ENCODE data around the gene GOLGA5. TPM values are rescaled to one million over a fixed set of nuclear protein-coding genes. Genes with fewer than 3 reads are reported as not detected.

The GOLGA5 gene
- total and polyA plus RNA-seq, 2 of the 13 experiments (the other 11 are each of a cell fraction or from before 2014, with no cell fraction given) = 31.0 to 40.0 TPM

DNA sequence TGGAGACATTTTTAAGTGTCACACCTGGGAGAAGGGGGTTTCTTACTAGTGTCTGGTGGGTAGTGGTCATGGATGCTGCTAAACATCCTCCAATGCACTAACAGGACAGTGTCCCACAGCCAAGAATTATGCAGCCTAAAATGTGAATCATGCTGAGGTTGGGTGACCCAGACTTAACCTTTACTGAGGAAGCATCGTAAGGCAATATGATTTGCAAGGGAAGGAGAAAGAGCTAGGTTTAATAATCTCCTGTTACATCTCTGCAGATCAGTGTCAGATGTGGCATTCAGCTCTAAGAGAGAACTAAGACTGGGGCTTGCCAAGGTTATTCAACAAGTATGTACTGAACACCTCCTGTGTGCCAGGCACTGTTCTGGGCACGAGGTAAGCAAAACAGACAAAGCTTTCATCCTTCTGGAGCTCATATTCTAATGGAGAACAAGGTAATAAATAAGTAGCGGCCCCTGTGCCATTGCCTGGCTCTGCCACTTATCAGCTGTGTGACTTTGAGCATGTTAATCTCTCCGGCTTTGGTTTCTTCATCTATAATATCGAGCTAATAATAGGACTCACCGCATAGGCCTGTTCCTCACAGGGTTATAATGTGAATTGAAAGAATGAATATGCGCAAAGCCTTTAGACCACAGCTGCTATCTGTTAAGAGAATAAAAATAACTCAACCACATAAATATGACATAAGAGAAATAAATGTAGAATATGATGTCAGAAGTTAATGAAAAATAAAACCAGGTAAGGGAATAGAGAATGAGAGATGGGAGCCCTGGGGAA lies 13.5 kb upstream of the GOLGA5 start:
- H3K4me1 ChIP-seq (ENCODE audit: insufficient read depth, low read length) = peaks cover 19% of the 10 kb centered on the region
- H4K20me1 ChIP-seq (ENCODE audit: insufficient read depth, low read length) = no peaks in the 10 kb centered on the region
- no peak overlapping the region for H2AFZ ChIP-seq (ENCODE audit: low read length)
- CTCF ChIA-PET (ENCODE audit: low intra/inter-chr PET ratio, low total read pairs) = no interaction called here
- in situ Hi-C loops (cut with HindIII; ENCODE audit: extremely low pct_ligation_motif_present, low pct_unique_long_range_greater_than_20kb) (loop anchor here (5.0 kb wide), 1 partner anchor 68 kb away; no protein-coding TSS in a partner anchor), intact Hi-C loops (cut with micrococcal nuclease; ENCODE audit: unreplicated experiment) (no loop called here)
- no peaks in the 10 kb centered on the region for H3K27me3 ChIP-seq (ENCODE audit: control insufficient read depth in 1 of 2, insufficient read depth in 2 of 2, low read length in 2 of 2)
- no peak overlapping the region for H3K9ac ChIP-seq (ENCODE audit: insufficient read depth, low read depth, low read length)
- H3K4me3 ChIP-seq (replicated peaks in 1 of 3; ENCODE audit: insufficient read depth in 1 of 3, low read depth in 2 of 3, low read length in 3 of 3) = no peak overlapping the region
- no peak overlapping the region for H3K27ac ChIP-seq (ENCODE audit: extremely low read length, insufficient read depth, low read length)
- DNase-seq (ENCODE audit: low spot score) (no peak), FAIRE-seq (no peak), ATAC-seq (no peak)
- no peak overlapping the region for H3K4me2 ChIP-seq (ENCODE audit: low read depth, low read length)
- 68% methylated on average over 7 of the region's 7 CpGs for WGBS (ENCODE audit: low lambda C conversion rate)
- no peaks in the 10 kb centered on the region for H3K79me2 ChIP-seq (ENCODE audit: insufficient read depth, low read length)
- no TSS peak for BruUV-seq (replicated peaks)
- H3K36me3 ChIP-seq (replicated peaks in 1 of 2; ENCODE audit: control insufficient read depth in 1 of 2, insufficient read depth in 2 of 2, low read length in 2 of 2) = no peaks in the 10 kb centered on the region
- TF ChIP-seq FOXA3 (CRISPR knock-in tag; IDR thresholded peaks at IDR 0.05) (no peak), TEAD2 (CRISPR knock-in tag; IDR thresholded peaks at IDR 0.05) (no peak), POLR2A (IDR thresholded peaks at IDR 0.05; ENCODE audit: insufficient read depth in 1 of 2, low read depth in 2 of 2, low read length in 2 of 2) (no peak), ZNF569 (CRISPR knock-in tag; IDR thresholded peaks at IDR 0.05; ENCODE audit: borderline replicate concordance) (no peak), EED (CRISPR knock-in tag; IDR thresholded peaks at IDR 0.05) (no peak), PHF5A (CRISPR knock-in tag; IDR thresholded peaks at IDR 0.05; ENCODE audit: low read depth, unreplicated experiment) (no peak)
- POLR2A ChIA-PET = interaction anchor here (1.1 kb wide), 1 partner anchor 32 kb away, joined by 3 read pairs; the partner anchor contains the start of gene LGMN
- no peaks in the 10 kb centered on the region for H3K9me3 ChIP-seq (ENCODE audit: low read length)

DNA sequence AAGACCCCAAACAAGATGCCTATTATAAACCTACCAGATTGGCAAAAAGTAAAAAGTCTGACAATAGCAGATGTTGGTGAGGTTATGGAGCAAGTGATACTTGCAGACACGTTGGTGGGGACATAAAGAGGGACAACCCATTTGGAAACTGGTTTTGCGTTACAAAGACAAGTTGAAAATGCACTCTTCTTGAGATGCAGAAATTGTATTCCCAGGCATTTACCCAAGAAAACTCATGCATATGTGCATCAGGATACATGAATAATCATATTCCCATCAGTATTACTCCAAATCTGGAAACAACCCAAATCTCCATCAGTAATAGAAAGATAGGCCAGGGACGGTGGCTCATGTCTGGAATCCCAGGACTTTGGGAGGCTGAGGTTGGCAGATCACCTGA lies 12.8 kb upstream of the GOLGA5 start:
- ATAC-seq = no peak
- intact Hi-C loops (cut with micrococcal nuclease; ENCODE audit: unreplicated experiment) = no loop called here
- TF ChIP-seq, protein P1, sequence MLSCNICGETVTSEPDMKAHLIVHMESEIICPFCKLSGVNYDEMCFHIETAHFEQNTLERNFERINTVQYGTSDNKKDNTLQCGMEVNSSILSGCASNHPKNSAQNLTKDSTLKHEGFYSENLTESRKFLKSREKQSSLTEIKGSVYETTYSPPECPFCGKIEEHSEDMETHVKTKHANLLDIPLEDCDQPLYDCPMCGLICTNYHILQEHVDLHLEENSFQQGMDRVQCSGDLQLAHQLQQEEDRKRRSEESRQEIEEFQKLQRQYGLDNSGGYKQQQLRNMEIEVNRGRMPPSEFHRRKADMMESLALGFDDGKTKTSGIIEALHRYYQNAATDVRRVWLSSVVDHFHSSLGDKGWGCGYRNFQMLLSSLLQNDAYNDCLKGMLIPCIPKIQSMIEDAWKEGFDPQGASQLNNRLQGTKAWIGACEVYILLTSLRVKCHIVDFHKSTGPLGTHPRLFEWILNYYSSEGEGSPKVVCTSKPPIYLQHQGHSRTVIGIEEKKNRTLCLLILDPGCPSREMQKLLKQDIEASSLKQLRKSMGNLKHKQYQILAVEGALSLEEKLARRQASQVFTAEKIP (CRISPR knock-in tag; IDR thresholded peaks at IDR 0.05; ENCODE audit: borderline replicate concordance) = no peak
- TF ChIP-seq, protein P2, sequence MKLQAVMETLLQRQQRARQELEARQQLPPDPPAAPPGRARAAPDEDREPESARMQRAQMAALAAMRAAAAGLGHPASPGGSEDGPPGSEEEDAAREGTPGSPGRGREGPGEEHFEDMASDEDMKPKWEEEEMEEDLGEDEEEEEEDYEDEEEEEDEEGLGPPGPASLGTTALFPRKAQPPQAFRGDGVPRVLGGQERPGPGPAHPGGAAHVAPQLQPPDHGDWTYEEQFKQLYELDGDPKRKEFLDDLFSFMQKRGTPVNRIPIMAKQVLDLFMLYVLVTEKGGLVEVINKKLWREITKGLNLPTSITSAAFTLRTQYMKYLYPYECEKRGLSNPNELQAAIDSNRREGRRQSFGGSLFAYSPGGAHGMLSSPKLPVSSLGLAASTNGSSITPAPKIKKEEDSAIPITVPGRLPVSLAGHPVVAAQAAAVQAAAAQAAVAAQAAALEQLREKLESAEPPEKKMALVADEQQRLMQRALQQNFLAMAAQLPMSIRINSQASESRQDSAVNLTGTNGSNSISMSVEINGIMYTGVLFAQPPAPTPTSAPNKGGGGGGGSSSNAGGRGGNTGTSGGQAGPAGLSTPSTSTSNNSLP (IDR thresholded peaks at IDR 0.05; ENCODE audit: low read depth, low read length) = no peak
- TF ChIP-seq NFATC3 (CRISPR knock-in tag; IDR thresholded peaks at IDR 0.05) (no peak), ZNF570 (CRISPR knock-in tag; IDR thresholded peaks at IDR 0.05; ENCODE audit: borderline replicate concordance) (no peak), MAFG (CRISPR knock-in tag; IDR thresholded peaks at IDR 0.05) (no peak), FOXO1 (CRISPR knock-in tag; IDR thresholded peaks at IDR 0.05) (no peak), ZNF10 (CRISPR knock-in tag; IDR thresholded peaks at IDR 0.05; ENCODE audit: borderline replicate concordance, low read depth) (no peak), ZNF850 (CRISPR knock-in tag; conservative IDR thresholded peaks at IDR 0.05) (no peak), MTF1 (CRISPR knock-in tag; IDR thresholded peaks at IDR 0.05) (no peak)

More for the DNA sequence above, 12.8 kb upstream of the GOLGA5 start:
- H3K4me3 ChIP-seq (replicated peaks in 1 of 3; ENCODE audit: insufficient read depth in 1 of 3, low read depth in 2 of 3, low read length in 3 of 3) = no peak overlapping the region
- POLR2A ChIA-PET = no interaction called here
- H2AFZ ChIP-seq (ENCODE audit: low read length) = no peak overlapping the region
- no peaks in the 10 kb centered on the region for H3K27me3 ChIP-seq (ENCODE audit: control insufficient read depth in 1 of 2, insufficient read depth in 2 of 2, low read length in 2 of 2)
- DNase-seq (ENCODE audit: low spot score) (no peak), FAIRE-seq (no peak)
- H3K36me3 ChIP-seq (replicated peaks in 1 of 2; ENCODE audit: control insufficient read depth in 1 of 2, insufficient read depth in 2 of 2, low read length in 2 of 2) = no peaks in the 10 kb centered on the region
- peaks cover 21% of the 10 kb centered on the region for H3K4me1 ChIP-seq (ENCODE audit: insufficient read depth, low read length)
- CTCF ChIA-PET (ENCODE audit: low intra/inter-chr PET ratio, low total read pairs) = no interaction called here
- H3K9me3 ChIP-seq (ENCODE audit: low read length) = no peaks in the 10 kb centered on the region
- H4K20me1 ChIP-seq (ENCODE audit: insufficient read depth, low read length) = no peaks in the 10 kb centered on the region
- no peak overlapping the region for H3K4me2 ChIP-seq (ENCODE audit: low read depth, low read length)
- in situ Hi-C loops (cut with HindIII; ENCODE audit: extremely low pct_ligation_motif_present, low pct_unique_long_range_greater_than_20kb) = loop anchor here (5.0 kb wide), 1 partner anchor 69 kb away; no protein-coding TSS in a partner anchor
- BruUV-seq (replicated peaks) = no TSS peak
- 57% methylated on average over 3 of the region's 3 CpGs for WGBS (ENCODE audit: low lambda C conversion rate)
- H3K9ac ChIP-seq (ENCODE audit: insufficient read depth, low read depth, low read length) = no peak overlapping the region
- H3K27ac ChIP-seq (ENCODE audit: extremely low read length, insufficient read depth, low read length) = no peak overlapping the region
- H3K79me2 ChIP-seq (ENCODE audit: insufficient read depth, low read length) = no peaks in the 10 kb centered on the region

Measured in HepG2 (cell line).